Measurements from ENCODE around the gene ASRGL1. TPM values are rescaled to one million over a fixed set of nuclear protein-coding genes. Genes with fewer than 3 reads are reported as not detected.
A peak's percentile ranks its signal among the peaks of the same experiment; 100 is the strongest.
"Not testable (repeated sequence)": the region's sequence is repeated elsewhere in the genome, so short reads cannot be mapped to it uniquely, and the experiment has no call there.

The ASRGL1 gene
- polyA plus RNA-seq, 1 of the 3 experiments (the other 2 are of a cell fraction) = 4.3 TPM

DNA sequence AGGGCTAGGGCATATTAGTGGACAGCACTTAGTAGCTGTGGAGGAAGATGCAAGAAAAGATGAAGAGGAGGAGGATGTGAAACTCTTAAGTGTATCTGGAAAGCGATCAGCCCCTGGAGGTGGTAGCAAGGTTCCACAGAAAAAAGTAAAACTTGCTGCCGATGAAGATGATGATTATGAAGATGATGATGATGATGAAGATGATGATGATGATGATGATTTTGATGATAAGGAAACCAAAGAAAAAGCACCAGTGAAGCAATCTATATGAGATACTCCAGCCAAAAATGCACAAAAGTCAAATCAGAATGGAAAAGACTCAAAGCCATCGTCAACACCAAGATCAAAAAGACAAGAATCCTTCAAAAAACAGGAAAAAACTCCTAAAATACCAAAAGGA, 6.0 kb upstream of the ASRGL1 start:
- H3K36me3 ChIP-seq (replicated peaks in 1 of 2; ENCODE audit: control insufficient read depth in 1 of 2, insufficient read depth in 2 of 2, low read length in 1 of 2); H2AFZ ChIP-seq (ENCODE audit: low read depth); H3K4me2 ChIP-seq; H3K9me2 ChIP-seq; DNase-seq; H3K4me1 ChIP-seq (ENCODE audit: control insufficient read depth in 1 of 2, insufficient read depth in 2 of 2, low read depth in 1 of 2, low read length in 1 of 2); H3K9me3 ChIP-seq; H3F3A ChIP-seq (replicated peaks; ENCODE audit: insufficient read depth); H4K20me1 ChIP-seq (ENCODE audit: insufficient read depth); H3K79me2 ChIP-seq (ENCODE audit: insufficient read depth); H3K4me3 ChIP-seq (ENCODE audit: low read depth in 2 of 2, low read length in 1 of 2); H3K27ac ChIP-seq (ENCODE audit: low read depth in 2 of 2, low read length in 1 of 2); POLR2A ChIA-PET; H3K9ac ChIP-seq: not testable (repeated sequence)
- H3K27me3 ChIP-seq (ENCODE audit: insufficient read depth) = peaks cover 25% of the 10 kb centered on the region; the same call in 1 of the 2 replicates
- 68% methylated on average over 3 of the region's 3 CpGs for WGBS (ENCODE audit: low lambda C conversion rate)
- CTCF ChIA-PET = interaction anchor here (1.3 kb wide), 1 partner anchor 20 kb away, joined by 4 read pairs; no protein-coding TSS in a partner anchor

DNA sequence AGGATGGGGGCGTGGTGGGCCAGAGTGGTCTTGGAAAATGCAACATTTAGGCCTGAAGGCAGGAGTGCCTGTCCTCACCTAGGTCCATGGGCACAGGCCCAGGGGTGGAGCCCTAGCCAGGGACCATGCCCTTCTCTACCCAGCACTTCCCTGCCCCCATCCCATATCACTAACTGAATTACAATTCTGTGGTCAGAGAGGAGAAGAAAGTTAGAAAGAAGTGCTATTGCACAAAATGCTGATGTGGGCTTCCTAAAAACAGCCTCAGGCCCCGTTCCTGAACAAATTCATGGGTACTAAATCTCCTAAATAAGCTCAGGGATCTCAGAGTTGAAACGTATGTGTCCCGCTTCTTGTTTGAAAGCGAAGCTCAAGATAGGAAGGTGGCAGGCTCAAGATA, 3.5 kb upstream of the ASRGL1 start:
- no peak for DNase-seq
- no peak for TF ChIP-seq CHD2 (IDR thresholded peaks at IDR 0.05; ENCODE audit: low read length, partially characterized antibody)
- no peak for TF ChIP-seq YY1 (IDR thresholded peaks at IDR 0.05; ENCODE audit: low read depth)
- TF ChIP-seq TAF1 (IDR thresholded peaks at IDR 0.05; ENCODE audit: borderline replicate concordance, low read depth, low read length) = no peak
- no peak for TF ChIP-seq GABPA (IDR thresholded peaks at IDR 0.05; ENCODE audit: low read depth)
- TF ChIP-seq TEAD4 (IDR thresholded peaks at IDR 0.05; ENCODE audit: borderline replicate concordance, insufficient read depth) = no peak
- TF ChIP-seq EZH2phosphoT487 (IDR thresholded peaks at IDR 0.05; ENCODE audit: borderline replicate concordance, low read depth) = no peak
- TF ChIP-seq, protein P1, sequence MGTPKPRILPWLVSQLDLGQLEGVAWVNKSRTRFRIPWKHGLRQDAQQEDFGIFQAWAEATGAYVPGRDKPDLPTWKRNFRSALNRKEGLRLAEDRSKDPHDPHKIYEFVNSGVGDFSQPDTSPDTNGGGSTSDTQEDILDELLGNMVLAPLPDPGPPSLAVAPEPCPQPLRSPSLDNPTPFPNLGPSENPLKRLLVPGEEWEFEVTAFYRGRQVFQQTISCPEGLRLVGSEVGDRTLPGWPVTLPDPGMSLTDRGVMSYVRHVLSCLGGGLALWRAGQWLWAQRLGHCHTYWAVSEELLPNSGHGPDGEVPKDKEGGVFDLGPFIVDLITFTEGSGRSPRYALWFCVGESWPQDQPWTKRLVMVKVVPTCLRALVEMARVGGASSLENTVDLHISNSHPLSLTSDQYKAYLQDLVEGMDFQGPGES (IDR thresholded peaks at IDR 0.05; ENCODE audit: low read depth, low read length) = no peak
- Histone ChIP-seq H3K9ac (no peak overlapping the region), H3K27me3 (ENCODE audit: insufficient read depth) (peaks cover 36% of the 10 kb centered on the region; the same call in 1 of the 2 replicates), H3K36me3 (replicated peaks in 1 of 2; ENCODE audit: control insufficient read depth in 1 of 2, insufficient read depth in 2 of 2, low read length in 1 of 2) (no peaks in the 10 kb centered on the region), H3K9me2 (no peaks in the 10 kb centered on the region), H3K27ac (ENCODE audit: low read depth in 2 of 2, low read length in 1 of 2) (no peak overlapping the region), H3K9me3 (no peaks in the 10 kb centered on the region), H3K4me1 (ENCODE audit: control insufficient read depth in 1 of 2, insufficient read depth in 2 of 2, low read depth in 1 of 2, low read length in 1 of 2) (no peaks in the 10 kb centered on the region; a peak in 2 of 4 replicates), H3K4me3 (ENCODE audit: low read depth in 2 of 2, low read length in 1 of 2) (no peak overlapping the region), H3K79me2 (ENCODE audit: insufficient read depth) (no peaks in the 10 kb centered on the region), H4K20me1 (ENCODE audit: insufficient read depth) (no peaks in the 10 kb centered on the region), H2AFZ (ENCODE audit: low read depth) (no peak overlapping the region), H3F3A (replicated peaks; ENCODE audit: insufficient read depth) (no peaks in the 10 kb centered on the region), H3K4me2 (no peak overlapping the region)
- POLR2A ChIA-PET = no interaction called here
- CTCF ChIA-PET = interaction anchor here (1.1 to 2.1 kb wide), 2 partner anchors 23 to 163 kb away, joined by 3 to 7 read pairs; no protein-coding TSS in a partner anchor
- 60% methylated on average over 5 of the region's 5 CpGs for WGBS (ENCODE audit: low lambda C conversion rate)

DNA sequence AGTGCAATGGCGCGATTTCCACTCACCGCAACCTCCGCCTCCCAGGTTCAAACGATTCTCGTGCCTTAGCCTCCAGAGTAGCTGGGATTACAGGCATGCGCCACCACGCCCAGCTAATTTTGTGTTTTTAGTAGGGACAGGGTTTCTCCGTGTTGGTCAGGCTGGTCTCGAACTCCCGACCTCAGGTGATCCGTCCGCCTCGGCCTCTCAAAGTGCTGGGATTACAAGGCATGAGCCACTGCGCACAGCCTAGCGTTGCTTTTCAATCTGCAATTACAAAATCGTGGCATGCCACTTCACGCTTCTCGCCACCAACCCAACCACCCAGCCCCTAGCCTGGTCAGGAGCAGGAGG, 322 bp upstream of the ASRGL1 start:
- peaks cover 31% of the 10 kb centered on the region; the same call in 1 of the 2 replicates for H3K27me3 ChIP-seq (ENCODE audit: insufficient read depth)

More for the DNA sequence above, 322 bp upstream of the ASRGL1 start:
- Histone ChIP-seq H2AFZ (ENCODE audit: low read depth) (peak overlapping the region; percentile 94; the same call in 1 of the 2 replicates), H3K4me3 (ENCODE audit: low read depth in 2 of 2, low read length in 1 of 2) (peak overlapping the region; percentile 63 to 83), H3K4me2 (peak overlapping the region; percentile 90), H3K27ac (ENCODE audit: low read depth in 2 of 2, low read length in 1 of 2) (peak overlapping the region in 1 of 2 experiments; percentile 30; a peak in 1 of 4 replicates)
- not testable (repeated sequence) for H3K9me2 ChIP-seq; H4K20me1 ChIP-seq (ENCODE audit: insufficient read depth); H3K79me2 ChIP-seq (ENCODE audit: insufficient read depth); DNase-seq; H3K9me3 ChIP-seq; H3K4me1 ChIP-seq (ENCODE audit: control insufficient read depth in 1 of 2, insufficient read depth in 2 of 2, low read depth in 1 of 2, low read length in 1 of 2); H3K36me3 ChIP-seq (replicated peaks in 1 of 2; ENCODE audit: control insufficient read depth in 1 of 2, insufficient read depth in 2 of 2, low read length in 1 of 2); H3K9ac ChIP-seq; H3F3A ChIP-seq (replicated peaks; ENCODE audit: insufficient read depth)
- 51% methylated on average over 17 of the region's 19 CpGs for WGBS (ENCODE audit: low lambda C conversion rate)
- ChIA-PET CTCF (interaction anchor here (1.6 to 4.8 kb wide), 4 partner anchors 10 to 41 kb away, joined by 4 to 34 read pairs (median 10); no protein-coding TSS in a partner anchor), POLR2A (interaction anchor here (0.6 to 1.8 kb wide), 3 partner anchors 58 to 522 kb away, joined by 3 to 5 read pairs (median 5); no protein-coding TSS in a partner anchor)
- TF ChIP-seq FOXJ3 (CRISPR knock-in tag; IDR thresholded peaks at IDR 0.05) (0 out of 2 replicates have a peak, but pooled peaks have one; percentile 45), MXI1 (IDR thresholded peaks at IDR 0.05; ENCODE audit: low read depth, low read length) (peak; percentile 26; the same call in 1 of the 2 replicates)
